HCT116 (cell line): Measurements from ENCODE around the gene IZUMO4. TPM values are rescaled to one million over a fixed set of nuclear protein-coding genes. Genes with fewer than 3 reads are reported as not detected.

Experiments
- ATAC-seq: fragments of 200-7000 bp; cut with Tn5 transposase; 2 replicates; pipeline ENCODE4 v1.9.1; 2020; ENCODE audit warnings: mild to moderate bottlenecking, moderate library complexity
- BruUV-seq: library from RNA; stranded (reverse); fragments of 400-500 nt; replicated peaks from 2 replicates; lab custom pipeline; 2021; lab: Mats Ljungman, UMichigan
- CTCF ChIA-PET: fragments of 300-600 bp; sonication (Branson Sonifier 250); formaldehyde crosslinking; loops from one replicate; lab custom pipeline; 2021; ENCODE audit warnings: antibody characterized with exemption; lab: Charles Lee
- POLR2A ChIA-PET: fragments of 300-600, 350-600 bp; sonication (Branson Sonifier 250); formaldehyde crosslinking; loops from one replicate; lab custom pipeline; 2021; ENCODE audit warnings: antibody characterized with exemption; lab: Charles Lee
- RAD21 ChIA-PET, 2 experiments: fragments of 300-600 bp; sonication (Branson Sonifier 250); formaldehyde crosslinking; loops; one replicate each; lab custom pipeline; 2023; ENCODE audit warnings: low total read pairs in 2 of 2; ENCODE audit not compliant: uncharacterized antibody in 2 of 2, unreplicated experiment in 2 of 2, low non-redundant PET in 1 of 2; lab: Charles Lee
- DNase-seq: peaks from one replicate; pipeline ENCODE4 v3.0.0-alpha.2; 2010; ENCODE audit warnings: low read depth, low spot score
- H2AFZ ChIP-seq: fragments of 200-600 bp; shearing (Covaris generic), sonication (generic); 2 replicates; pipeline ENCODE4 v1.6.1; 2017; ENCODE audit warnings: low read depth, mixed run types, mixed read lengths, antibody characterized with exemption, low read length; ENCODE audit not compliant: poor library complexity, severe bottlenecking
- H3K27ac ChIP-seq: 2 replicates; pipeline ENCODE4 v1.5.1; 2012; ENCODE audit warnings: low read depth, low read length
- H3K27me3 ChIP-seq: fragments of 200-600 bp; sonication (generic); 2 replicates; pipeline ENCODE4 v1.6.1; 2016; ENCODE audit warnings: mixed run types, low read length, mixed read lengths; ENCODE audit not compliant: insufficient read depth
- H3K36me3 ChIP-seq, 2 experiments: fragments of 200-500 bp in 1 of 2; fragments of 200-600 bp in 1 of 2; sonication (Bioruptor generic) in 1 of 2; sonication (generic) in 1 of 2; 2 replicates each; pipeline versions ENCODE4 v1.5.1 to v1.6.1; 2014 to 2016; ENCODE audit warnings: low read length in 2 of 2, inconsistent platforms in 1 of 2, mixed read lengths in 1 of 2, mixed run types in 1 of 2; ENCODE audit not compliant: insufficient read depth in 2 of 2, control insufficient read depth in 1 of 2
- H3K4me1 ChIP-seq, 2 experiments: fragments of 200-600 bp in 1 of 2; sonication (generic) in 1 of 2; 2 replicates each; pipeline versions ENCODE4 v1.5.1 to v1.6.1; 2012 to 2017; ENCODE audit warnings: low read length in 2 of 2, inconsistent platforms in 1 of 2, mild to moderate bottlenecking in 1 of 2, mixed read lengths in 1 of 2, mixed run types in 1 of 2, moderate library complexity in 1 of 2; ENCODE audit not compliant: insufficient read depth in 2 of 2, control insufficient read depth in 1 of 2
- H3K4me2 ChIP-seq: fragments of 200-600 bp; sonication (generic); 2 replicates; pipeline ENCODE4 v1.6.1; 2017; ENCODE audit warnings: mixed run types, low read length, mixed read lengths
- H3K4me3 ChIP-seq, 2 experiments: fragments of 200-600 bp in 1 of 2; sonication (generic) in 1 of 2; replicated peaks in 1 of 2; 2 replicates each; pipeline ENCODE4 v1.5.1; 2011 to 2016; ENCODE audit warnings: low read length in 2 of 2, control low read depth in 1 of 2, low read depth in 1 of 2, mild to moderate bottlenecking in 1 of 2, mixed read lengths in 1 of 2, mixed run types in 1 of 2
- H3K79me2 ChIP-seq: fragments of 200-600 bp; sonication (generic); 2 replicates; pipeline ENCODE4 v1.6.1; 2017; ENCODE audit warnings: mild to moderate bottlenecking, mixed run types, low read length, moderate library complexity, mixed read lengths; ENCODE audit not compliant: insufficient read depth
- H3K9ac ChIP-seq: fragments of 200-600 bp; sonication (generic); 2 replicates; pipeline ENCODE4 v1.6.1; 2016; ENCODE audit warnings: low read length, mixed read lengths
- H3K9me2 ChIP-seq: fragments of 200-600 bp; sonication (generic), shearing (Covaris generic); 2 replicates; pipeline ENCODE4 v1.6.1; 2017; ENCODE audit warnings: mixed run types, mild to moderate bottlenecking, moderate library complexity; ENCODE audit not compliant: insufficient read depth
- H3K9me3 ChIP-seq, 2 experiments: fragments of 200-500 bp in 1 of 2; fragments of 200-600 bp in 1 of 2; sonication (Bioruptor generic) in 1 of 2; sonication (generic) in 1 of 2; 2 replicates each; pipeline ENCODE4 v1.6.1; 2014 to 2017; ENCODE audit warnings: low read length in 2 of 2, mixed read lengths in 2 of 2, inconsistent platforms in 1 of 2, low read depth in 1 of 2, mild to moderate bottlenecking in 1 of 2, mixed run types in 1 of 2, moderate library complexity in 1 of 2; ENCODE audit not compliant: control insufficient read depth in 1 of 2, insufficient read depth in 1 of 2
- H4K20me1 ChIP-seq: fragments of 200-600 bp; sonication (generic), shearing (Covaris generic); 2 replicates; pipeline ENCODE4 v1.6.1; 2017; ENCODE audit warnings: mixed run types, mild to moderate bottlenecking, moderate library complexity; ENCODE audit not compliant: insufficient read depth
- ATF3 ChIP-seq: IDR thresholded peaks from 2 replicates; pipeline ENCODE4 v1.6.1; 2012
- CBX3 ChIP-seq: IDR thresholded peaks from 2 replicates; pipeline ENCODE4 v1.6.1; 2012; ENCODE audit warnings: low read depth
- CEBPB ChIP-seq: IDR thresholded peaks from 2 replicates; pipeline ENCODE4 v1.6.1; 2012; ENCODE audit warnings: low read depth
- EGR1 ChIP-seq: IDR thresholded peaks from 2 replicates; pipeline ENCODE4 v1.6.1; 2012; ENCODE audit warnings: low read depth
- EZH2phosphoT487 ChIP-seq: fragments of 200-600 bp; IDR thresholded peaks from 2 replicates; pipeline ENCODE4 v1.6.1; 2018; ENCODE audit warnings: antibody characterized with exemption, borderline replicate concordance
- POLR2AphosphoS5 ChIP-seq: IDR thresholded peaks from 2 replicates; pipeline ENCODE4 v1.6.1; 2011; ENCODE audit warnings: mild to moderate bottlenecking, low read depth, low read length, moderate library complexity
- RAD21 ChIP-seq: IDR thresholded peaks from 2 replicates; pipeline ENCODE4 v1.6.1; 2012; ENCODE audit warnings: low read depth, mild to moderate bottlenecking
- SP1 ChIP-seq: IDR thresholded peaks from 2 replicates; pipeline ENCODE4 v1.6.1; 2012; ENCODE audit warnings: low read depth
- YY1 ChIP-seq: IDR thresholded peaks from 2 replicates; pipeline ENCODE4 v1.6.1; 2011; ENCODE audit warnings: low read length, low read depth, moderate library complexity, mild to moderate bottlenecking; ENCODE audit not compliant: insufficient replicate concordance; ENCODE audit errors: extremely low read depth
- ZFX ChIP-seq: fragments of 450-650 bp; IDR thresholded peaks from 2 replicates; pipeline ENCODE4 v1.6.1; 2017
- ZNF274 ChIP-seq: fragments of 200-500 bp; sonication (Bioruptor generic); IDR thresholded peaks from 2 replicates; pipeline ENCODE4 v1.6.1; 2014; ENCODE audit warnings: mild to moderate bottlenecking, low read depth, low read length, inconsistent platforms
- intact Hi-C: fragments of 100-400 bp; cut with micrococcal nuclease; formaldehyde crosslinking; loops from 2 replicates; pipeline ENCODE4 v1.10.0; 2022
- total RNA-seq: library from RNA; stranded (reverse); gene quantifications from one replicate; pipeline ENCODE4 v1.2.1, GENCODE V29; 2021; ENCODE audit not compliant: unreplicated experiment
- TF ChIP-seq, protein P1 (sequence below): IDR thresholded peaks from 2 replicates; pipeline ENCODE4 v1.6.1; 2012

IZUMO4 gene
- total RNA-seq, 1 experiment from 2014 or later, result 6.1 TPM

- POLR2A ChIA-PET, result no interaction called here
- TF ChIP-seq ATF3, result no peak
- TF ChIP-seq CEBPB, result no peak
- no peak for TF ChIP-seq POLR2AphosphoS5
- no peak for TF ChIP-seq ZNF274
- TF ChIP-seq SP1, result no peak
- no peak for TF ChIP-seq ZFX
- TF ChIP-seq RAD21, result no peak
- no peak for TF ChIP-seq EGR1
- TF ChIP-seq CBX3, result no peak
- no peak for TF ChIP-seq EZH2phosphoT487
- TF ChIP-seq, protein P1, sequence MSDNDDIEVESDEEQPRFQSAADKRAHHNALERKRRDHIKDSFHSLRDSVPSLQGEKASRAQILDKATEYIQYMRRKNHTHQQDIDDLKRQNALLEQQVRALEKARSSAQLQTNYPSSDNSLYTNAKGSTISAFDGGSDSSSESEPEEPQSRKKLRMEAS, result no peak
- TF ChIP-seq YY1, result no peak
- BruUV-seq, result no TSS peak
- Histone ChIP-seq H4K20me1 (no peaks in the 10 kb centered on the region), H3K4me2 (no peak overlapping the region), H3K79me2 (peaks cover 79% of the 10 kb centered on the region), H3K27me3 (no peaks in the 10 kb centered on the region), H3K27ac (no peak overlapping the region), H2AFZ (no peak overlapping the region), H3K9me2 (no peaks in the 10 kb centered on the region), H3K9me3 (no peaks in the 10 kb centered on the region), H3K4me1 (no peaks in the 10 kb centered on the region), H3K36me3 (peaks cover 19 to 41% of the 10 kb centered on the region in 2 experiments), H3K4me3 (no peak overlapping the region), H3K9ac (no peak overlapping the region)
- CTCF ChIA-PET, result no interaction called here
- RAD21 ChIA-PET, result no interaction called here
- no peak; the same call in 1 of the 2 replicates for ATAC-seq
- intact Hi-C loops, result no loop called here
- DNase-seq, result no peak
Measured at GRCh38 chr19:2136796-2137195, 40.1 kb downstream of the IZUMO4 start.
